Bronchial epithelial cell (primary cell): ENCODE measurements around the gene OR6B3. TPM values are rescaled to one million over a fixed set of nuclear protein-coding genes. Genes with fewer than 3 reads are reported as not detected.

Experiments used
- DNase-seq: peaks from one replicate; pipeline ENCODE4 v3.0.0-alpha.2; 2010; ENCODE audit warnings: low read depth
- FAIRE-seq: peaks from 2 replicates; lab custom pipeline; 2011; peaks lifted over from hg19 to GRCh38; lab: Jason Lieb, UNC
- H3K27me3 ChIP-seq: 2 replicates; pipeline ENCODE4 v1.5.1; 2011; ENCODE audit warnings: low read length; ENCODE audit not compliant: control insufficient read depth, insufficient read depth
- H3K36me3 ChIP-seq: 2 replicates; pipeline ENCODE4 v1.5.1; 2011; ENCODE audit warnings: low read length; ENCODE audit not compliant: control insufficient read depth, insufficient read depth
- H3K4me3 ChIP-seq: 2 replicates; pipeline ENCODE4 v1.5.1; 2011; ENCODE audit warnings: mild to moderate bottlenecking, low read depth, low read length, control low read depth
- CTCF ChIP-seq: IDR thresholded peaks from 2 replicates; pipeline ENCODE4 v1.5.1; 2011; ENCODE audit warnings: mild to moderate bottlenecking, moderate library complexity, low read length, control low read depth, inconsistent platforms; ENCODE audit not compliant: insufficient read depth, severe bottlenecking
- total RNA-seq: library from RNA; depleted of rRNA; stranded (reverse); fragments of >200 nt; gene quantifications from 2 replicates; pipeline ENCODE4 v1.2.1, GENCODE V29; 2014

OR6B3 gene
- total RNA-seq, 1 donor from 2014 or later = not detected

DNA sequence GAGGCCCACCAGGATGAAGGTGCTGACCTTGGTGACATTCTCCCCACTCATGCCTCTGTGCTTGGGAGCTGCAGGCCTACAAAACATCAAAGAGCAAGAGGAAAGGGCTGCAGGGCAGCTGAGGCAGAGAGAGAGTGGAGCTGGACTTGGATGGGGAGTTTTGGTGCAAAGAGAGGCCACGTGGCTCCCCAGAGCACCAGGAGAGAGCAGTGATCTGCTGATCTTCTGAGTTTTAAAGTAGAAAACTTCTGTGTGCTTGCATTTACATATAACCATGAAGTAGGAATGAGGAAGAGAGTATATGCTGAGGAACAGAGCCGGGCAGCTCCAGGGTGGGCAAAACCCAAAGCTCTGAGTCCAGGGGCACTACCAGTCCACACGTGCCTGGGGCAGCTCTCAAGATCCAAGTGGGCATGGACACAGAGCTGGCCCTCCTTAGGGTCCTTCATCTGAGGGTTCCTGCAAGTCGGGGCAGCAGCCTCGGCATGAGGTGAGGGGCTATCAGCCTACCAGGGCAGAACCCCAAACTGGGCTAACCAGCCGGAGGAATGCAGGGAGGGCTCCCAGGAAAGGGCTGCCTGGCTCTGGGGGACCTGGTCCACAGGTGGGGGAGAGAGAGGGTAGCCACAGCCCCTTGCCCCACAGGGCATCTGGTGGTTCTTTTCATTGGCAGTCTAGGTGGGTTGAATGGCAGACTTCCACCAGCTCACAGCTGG, 22.8 kb downstream of the OR6B3 start, which contains the start of gene OR6B2:
Gene OR6B2, minus strand, starts transcription at position 51 of the 716 bp plus-strand sequence. Its CDS starts 0 bp downstream, at position 51.
- no peaks in the 10 kb centered on the region for H3K27me3 ChIP-seq
- no peak for TF ChIP-seq CTCF
- DNase-seq = no peak
- no peak within 1 kb of the TSS for H3K4me3 ChIP-seq
- no peak for FAIRE-seq
- H3K36me3 ChIP-seq = no peaks in the 10 kb centered on the region

GRCh38 chr2:240024766-240025165, 28.6 kb downstream of the OR6B3 start:
- no peak for TF ChIP-seq CTCF
- FAIRE-seq = no peak
- H3K4me3 ChIP-seq = peak overlapping the region; percentile 94
- H3K36me3 ChIP-seq = peaks cover 5% of the 10 kb centered on the region
- H3K27me3 ChIP-seq = no peaks in the 10 kb centered on the region
- DNase-seq = no peak

DNA sequence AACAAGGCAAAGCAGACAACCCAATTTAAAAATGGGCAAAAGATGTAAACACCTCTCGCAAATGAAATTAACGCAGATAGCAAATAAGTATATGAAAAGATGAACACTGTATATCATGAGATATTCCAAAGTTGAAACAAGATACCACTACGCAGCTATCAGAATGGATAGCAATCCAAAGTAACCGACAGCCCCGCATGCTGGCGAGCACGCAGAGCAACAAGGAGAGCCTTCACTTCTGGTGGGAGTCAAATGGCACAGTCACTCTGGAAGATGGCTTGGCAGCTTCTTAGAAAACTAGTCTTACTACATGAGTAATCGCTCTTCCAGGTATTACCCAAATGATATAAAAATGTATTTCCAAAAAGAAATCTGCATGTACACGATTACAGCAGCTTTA, 29.5 kb downstream of the OR6B3 start:
- no peak for TF ChIP-seq CTCF
- DNase-seq (no peak), FAIRE-seq (no peak)
- Histone ChIP-seq H3K4me3 (no peak overlapping the region), H3K27me3 (no peaks in the 10 kb centered on the region), H3K36me3 (peaks cover 7% of the 10 kb centered on the region)

DNA sequence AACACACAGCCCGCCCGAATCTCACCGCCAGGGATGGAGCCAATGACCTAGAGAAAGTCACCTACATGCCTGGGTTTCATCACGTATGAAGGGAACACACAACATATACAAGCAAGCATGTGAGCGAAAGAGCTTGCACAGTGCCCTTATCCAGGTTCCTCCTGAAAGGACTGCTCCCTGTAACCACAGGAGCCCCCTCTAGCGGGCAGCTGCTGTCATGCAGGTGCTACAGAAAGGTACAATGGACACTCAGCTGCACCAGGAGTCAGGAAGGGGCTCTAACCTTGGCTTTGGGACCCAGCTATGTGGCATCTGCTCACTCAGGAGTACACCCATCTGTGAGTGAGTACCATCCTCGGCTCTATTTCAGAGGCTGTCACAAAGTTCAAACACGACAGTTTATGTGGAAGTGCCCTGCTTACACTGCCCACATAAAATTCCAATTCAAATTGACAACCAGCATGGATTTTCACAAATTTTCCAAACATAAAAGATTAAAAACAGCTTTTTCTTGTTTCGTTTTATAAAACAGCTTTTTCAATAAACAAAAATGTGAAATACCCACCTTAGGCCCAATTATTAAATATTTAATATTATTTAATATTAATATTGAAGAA, 31.7 kb downstream of the OR6B3 start:
- peak; percentile 40 for FAIRE-seq
- TF ChIP-seq CTCF = peak; percentile 96
- DNase-seq = peak; percentile 60
- H3K36me3 ChIP-seq = peaks cover 19% of the 10 kb centered on the region
- no peaks in the 10 kb centered on the region for H3K27me3 ChIP-seq
- no peak overlapping the region for H3K4me3 ChIP-seq

- DNase-seq (no peak), FAIRE-seq (no peak)
- Histone ChIP-seq H3K36me3 (peaks cover 31% of the 10 kb centered on the region), H3K4me3 (no peak overlapping the region), H3K27me3 (no peaks in the 10 kb centered on the region)
- no peak for TF ChIP-seq CTCF
Observed at GRCh38 chr2:240018071-240018750, 35.1 kb downstream of the OR6B3 start.
